Nephron (organoid): ENCODE data around the gene MRPL38.
A peak's percentile ranks its signal among the peaks of the same experiment; 100 is the strongest.
"Not testable (repeated sequence)": the region's sequence is repeated elsewhere in the genome, so short reads cannot be mapped to it uniquely, and the experiment has no call there.

Source experiments
- H3K27ac Mint-ChIP-seq, 3 experiments: 2 replicates each; pipeline ENCODE4 v1.8.0; 2020; ENCODE audit warnings: mixed read lengths in 3 of 3, mild to moderate bottlenecking in 2 of 3, moderate library complexity in 1 of 3
- H3K27me3 Mint-ChIP-seq: 2 replicates; pipeline ENCODE4 v1.8.0; 2021; ENCODE audit warnings: low read depth, mild to moderate bottlenecking, moderate library complexity, mixed read lengths
- H3K36me3 Mint-ChIP-seq: 2 replicates; pipeline ENCODE4 v1.8.0; 2020; ENCODE audit warnings: low read depth, mixed read lengths
- H3K4me1 Mint-ChIP-seq: 2 replicates; pipeline ENCODE4 v1.8.0; 2020; ENCODE audit warnings: mixed read lengths
- H3K4me3 Mint-ChIP-seq, 3 experiments: 2 replicates each; pipeline ENCODE4 v1.8.0; 2020; ENCODE audit warnings: mild to moderate bottlenecking in 3 of 3, mixed read lengths in 3 of 3, moderate library complexity in 2 of 3
- H3K9me3 Mint-ChIP-seq: 2 replicates; pipeline ENCODE4 v1.8.0; 2020; ENCODE audit warnings: mixed read lengths
- TF ChIP-seq, protein P1 (sequence below), 3 experiments: fragments of 200-600 bp; sonication (generic); IDR thresholded peaks; one replicate each; pipeline ENCODE4 v1.5.0; 2021; ENCODE audit warnings: antibody characterized with exemption in 3 of 3; ENCODE audit not compliant: unreplicated experiment in 3 of 3

Gene MRPL38

DNA sequence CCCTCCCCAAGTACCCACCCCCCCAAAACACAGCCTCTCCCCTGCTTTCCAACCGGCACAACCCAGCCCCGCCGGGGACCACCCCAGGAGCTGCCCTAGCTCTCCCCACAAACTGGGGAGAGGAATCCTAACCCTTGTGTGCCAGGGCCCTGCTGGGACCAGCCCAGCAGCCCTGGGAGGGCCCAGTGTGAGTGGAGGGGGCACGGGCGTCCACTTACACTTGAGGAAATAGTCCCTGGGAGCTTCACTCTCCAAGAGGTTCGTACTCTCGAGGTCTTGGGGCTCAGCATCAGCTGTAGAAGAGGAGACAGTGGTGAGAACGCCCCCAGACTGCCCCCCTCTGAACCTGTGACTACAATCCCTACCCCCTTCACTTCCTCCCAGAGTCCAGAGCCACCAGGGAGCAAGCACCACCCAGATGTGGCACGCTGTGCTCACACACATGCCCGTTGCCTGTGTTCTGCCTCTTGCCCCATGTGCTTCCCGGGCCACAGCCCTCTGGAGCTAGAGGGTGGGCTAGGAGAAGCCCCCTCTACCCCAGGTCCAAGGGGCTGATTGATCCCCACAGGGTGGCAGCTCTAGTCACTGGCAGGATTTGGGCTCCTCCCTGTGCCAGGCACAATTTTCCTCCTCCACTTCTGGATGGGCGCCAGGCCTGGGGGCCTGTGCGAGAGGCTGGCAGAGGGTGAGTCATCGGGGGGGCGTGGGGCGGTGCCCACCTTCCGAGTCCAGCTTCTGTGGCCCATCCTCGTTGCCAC lies 29.3 kb downstream of the MRPL38 start:
- no peaks in the 10 kb centered on the region for H3K36me3 Mint-ChIP-seq
- H3K4me3 Mint-ChIP-seq: no peak overlapping the region
- H3K27me3 Mint-ChIP-seq: peaks cover 32% of the 10 kb centered on the region
- H3K9me3 Mint-ChIP-seq: no peaks in the 10 kb centered on the region
- H3K4me1 Mint-ChIP-seq: peaks cover 28% of the 10 kb centered on the region
- H3K27ac Mint-ChIP-seq: no peak overlapping the region
- TF ChIP-seq, protein P1, sequence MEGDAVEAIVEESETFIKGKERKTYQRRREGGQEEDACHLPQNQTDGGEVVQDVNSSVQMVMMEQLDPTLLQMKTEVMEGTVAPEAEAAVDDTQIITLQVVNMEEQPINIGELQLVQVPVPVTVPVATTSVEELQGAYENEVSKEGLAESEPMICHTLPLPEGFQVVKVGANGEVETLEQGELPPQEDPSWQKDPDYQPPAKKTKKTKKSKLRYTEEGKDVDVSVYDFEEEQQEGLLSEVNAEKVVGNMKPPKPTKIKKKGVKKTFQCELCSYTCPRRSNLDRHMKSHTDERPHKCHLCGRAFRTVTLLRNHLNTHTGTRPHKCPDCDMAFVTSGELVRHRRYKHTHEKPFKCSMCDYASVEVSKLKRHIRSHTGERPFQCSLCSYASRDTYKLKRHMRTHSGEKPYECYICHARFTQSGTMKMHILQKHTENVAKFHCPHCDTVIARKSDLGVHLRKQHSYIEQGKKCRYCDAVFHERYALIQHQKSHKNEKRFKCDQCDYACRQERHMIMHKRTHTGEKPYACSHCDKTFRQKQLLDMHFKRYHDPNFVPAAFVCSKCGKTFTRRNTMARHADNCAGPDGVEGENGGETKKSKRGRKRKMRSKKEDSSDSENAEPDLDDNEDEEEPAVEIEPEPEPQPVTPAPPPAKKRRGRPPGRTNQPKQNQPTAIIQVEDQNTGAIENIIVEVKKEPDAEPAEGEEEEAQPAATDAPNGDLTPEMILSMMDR (IDR thresholded peaks at IDR 0.05; ENCODE audit: unreplicated experiment in 3 of 3): no peak

DNA sequence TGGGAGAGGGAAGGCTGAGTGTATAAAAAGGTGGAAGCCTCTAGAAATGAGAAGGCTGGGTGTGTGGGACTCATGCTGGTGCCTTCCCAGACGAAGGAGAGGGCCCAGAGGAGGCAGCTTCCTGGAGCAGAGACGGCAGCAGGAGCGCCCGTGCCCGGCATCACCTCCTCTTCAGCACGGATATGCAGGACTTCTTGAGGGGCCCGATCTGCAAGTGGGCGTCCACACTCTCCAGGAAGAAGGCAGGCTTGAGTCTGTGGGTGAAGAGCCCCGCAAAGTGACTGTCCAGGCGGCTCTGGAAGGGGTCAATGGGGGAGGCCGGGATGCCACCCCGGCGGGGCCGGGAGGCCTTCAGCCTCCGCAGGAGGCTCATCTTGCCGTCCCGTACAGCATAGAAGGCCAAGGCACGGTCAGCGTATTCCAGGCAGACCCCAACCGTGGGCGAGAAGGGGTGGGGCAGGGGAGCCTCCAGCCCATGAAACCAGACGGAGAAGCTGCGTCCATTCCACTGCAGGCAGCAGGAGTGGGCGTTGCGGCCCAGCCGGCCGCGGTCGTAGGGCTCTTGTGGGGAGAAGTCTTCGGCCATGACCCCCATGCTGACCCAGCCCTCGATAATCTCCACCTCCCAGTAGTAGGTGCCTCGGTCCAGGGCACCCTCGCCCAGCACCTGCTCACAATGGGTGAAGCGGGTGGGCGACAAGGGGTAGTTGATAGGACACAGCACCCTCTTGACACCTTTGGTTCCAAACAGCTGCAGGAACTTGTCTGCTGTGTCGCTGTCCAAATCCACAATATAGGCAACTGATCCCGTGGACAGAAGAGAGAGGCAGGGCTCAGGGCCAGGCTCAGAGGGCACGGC lies 30.1 kb downstream of the MRPL38 start:
- TF ChIP-seq, protein P1 (IDR thresholded peaks at IDR 0.05; ENCODE audit: unreplicated experiment in 3 of 3): no peak
- Mint-ChIP-seq H3K27me3 (peaks cover 25% of the 10 kb centered on the region), H3K4me1 (peaks cover 32% of the 10 kb centered on the region), H3K9me3 (no peaks in the 10 kb centered on the region), H3K27ac (no peak overlapping the region), H3K4me3 (peak overlapping the region in 1 of 3 experiments; percentile 42), H3K36me3 (no peaks in the 10 kb centered on the region)

DNA sequence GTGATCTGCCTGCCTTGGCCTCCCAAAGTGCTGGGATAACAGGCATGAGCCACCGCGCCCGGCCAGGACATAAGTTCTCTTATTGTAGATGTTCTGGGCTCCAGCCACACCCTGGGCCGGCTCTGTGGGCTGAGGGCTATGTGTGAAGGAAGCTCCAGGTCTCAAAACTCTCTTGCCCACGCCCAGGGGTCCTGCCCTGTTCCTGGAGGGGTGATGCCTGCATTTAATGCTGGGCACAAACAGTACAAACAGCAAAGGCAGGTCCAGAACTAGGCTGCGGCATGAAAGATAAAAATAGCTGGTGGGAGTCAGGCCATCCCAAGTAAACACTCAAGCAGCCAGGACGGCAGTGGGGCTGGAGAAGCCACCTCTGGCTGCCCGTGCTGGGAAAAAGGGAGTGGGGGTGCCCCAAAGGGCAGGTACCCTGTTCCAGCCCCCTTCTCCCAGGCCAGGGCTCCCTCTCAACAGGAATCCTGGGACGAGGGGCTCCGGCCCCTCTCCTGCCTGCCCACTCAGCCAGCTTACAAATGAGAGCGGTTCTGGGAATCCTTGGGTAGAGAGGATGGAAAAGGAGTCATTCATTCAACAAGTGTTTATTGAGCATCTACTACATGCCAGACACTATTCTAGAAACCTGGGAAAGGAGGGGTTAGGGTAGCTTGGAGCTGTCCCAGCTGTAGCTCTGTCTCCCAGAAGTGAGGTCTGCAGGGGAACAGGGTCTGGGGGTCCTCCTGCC lies 30.9 kb downstream of the MRPL38 start:
- H3K4me3 Mint-ChIP-seq: peak overlapping the region in 1 of 3 experiments; percentile 42
- H3K36me3 Mint-ChIP-seq: no peaks in the 10 kb centered on the region
- TF ChIP-seq, protein P1 (IDR thresholded peaks at IDR 0.05; ENCODE audit: unreplicated experiment in 3 of 3): no peak
- no peaks in the 10 kb centered on the region for H3K9me3 Mint-ChIP-seq
- peaks cover 18% of the 10 kb centered on the region for H3K27me3 Mint-ChIP-seq
- peaks cover 39% of the 10 kb centered on the region for H3K4me1 Mint-ChIP-seq
- H3K27ac Mint-ChIP-seq: no peak overlapping the region

DNA sequence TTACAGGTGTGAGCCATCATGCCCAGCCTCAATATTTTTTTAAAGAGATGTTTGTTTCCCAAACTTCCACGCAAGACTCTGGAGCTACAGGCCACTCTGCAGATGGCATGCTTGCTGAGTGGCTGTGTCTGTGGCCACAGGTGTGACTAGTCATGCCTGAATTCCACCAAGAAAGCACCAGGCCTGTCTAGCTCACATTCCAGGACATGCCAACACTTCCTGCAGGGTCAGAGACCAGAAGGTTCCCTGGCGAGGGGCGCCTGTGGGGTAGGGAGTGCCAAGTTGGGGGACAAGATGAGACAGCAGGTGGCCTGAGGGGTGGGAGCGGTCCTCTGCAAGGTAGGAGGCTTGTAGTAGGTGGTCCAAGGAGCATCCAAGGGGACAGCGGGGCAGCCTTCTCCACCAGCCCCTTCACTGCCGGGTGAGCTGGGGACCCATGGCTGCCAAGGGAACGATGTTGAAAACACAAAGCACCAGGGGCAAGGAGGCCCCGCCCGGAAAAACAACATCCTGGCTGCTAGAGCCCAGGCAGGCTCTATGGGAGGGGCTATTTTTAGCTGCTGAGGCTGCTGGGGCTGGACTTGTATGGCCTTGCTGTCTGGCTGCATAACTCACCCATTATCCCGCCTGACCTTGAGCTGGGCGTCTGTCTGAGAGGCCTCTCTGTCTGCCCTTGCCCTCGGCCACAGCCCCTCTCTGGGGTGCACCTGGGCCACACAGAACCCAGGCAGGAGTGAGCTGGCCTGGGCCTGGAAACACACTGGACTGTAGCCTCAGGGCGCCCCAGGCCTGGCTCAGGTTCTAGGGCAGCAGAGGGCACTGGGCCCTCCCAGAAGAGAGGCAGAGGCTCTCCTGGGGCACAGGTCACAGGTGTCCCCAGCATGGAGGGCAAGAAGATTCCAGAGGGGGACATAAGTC lies 32.0 kb downstream of the MRPL38 start:
- TF ChIP-seq, protein P1 (IDR thresholded peaks at IDR 0.05; ENCODE audit: unreplicated experiment in 3 of 3): no peak

DNA sequence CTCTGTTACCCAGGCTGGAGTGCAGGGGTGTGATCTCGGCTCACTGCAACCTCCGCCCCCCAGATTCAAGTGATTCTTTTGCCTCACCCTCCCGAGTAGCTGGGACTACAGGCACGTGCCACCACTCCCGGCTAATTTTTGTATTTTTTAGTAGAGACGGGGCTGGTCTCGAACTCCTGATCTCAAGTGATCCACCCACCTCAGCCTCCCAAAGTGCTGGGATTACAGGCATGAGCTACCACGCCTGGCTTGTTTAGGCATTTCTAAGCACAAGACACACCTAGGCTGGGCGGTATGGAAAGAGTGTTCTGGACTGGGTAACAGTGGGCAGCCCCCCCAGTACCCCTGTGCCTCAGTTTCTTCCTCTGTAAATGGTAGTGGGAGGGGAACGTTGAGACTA lies 34.5 kb downstream of the MRPL38 start:
- Mint-ChIP-seq H3K27ac (peak overlapping the region in 2 of 3 experiments; percentile 85 to 87), H3K4me1 (peaks cover 29% of the 10 kb centered on the region)
- H3K4me3 Mint-ChIP-seq, H3K36me3 Mint-ChIP-seq, H3K9me3 Mint-ChIP-seq, H3K27me3 Mint-ChIP-seq: not testable (repeated sequence)

More for the DNA sequence above, 32.0 kb downstream of the MRPL38 start:
- H3K36me3 Mint-ChIP-seq: no peaks in the 10 kb centered on the region
- no peak overlapping the region for H3K4me3 Mint-ChIP-seq
- H3K9me3 Mint-ChIP-seq: no peaks in the 10 kb centered on the region
- peak overlapping the region; percentile 33 to 49 (median 33) for H3K27ac Mint-ChIP-seq
- H3K4me1 Mint-ChIP-seq: peaks cover 38% of the 10 kb centered on the region
- peaks cover 16% of the 10 kb centered on the region for H3K27me3 Mint-ChIP-seq
